B cell (primary cell): Measurements from ENCODE around the gene SRSF2.

ENCODE experiments used
- EZH2 ChIP-seq: IDR thresholded peaks from 2 replicates; pipeline ENCODE4 v1.6.1; 2012; ENCODE audit warnings: borderline replicate concordance, low read depth, mild to moderate bottlenecking, moderate library complexity, low read length; ENCODE audit not compliant: insufficient read depth, poor library complexity, severe bottlenecking
- TF ChIP-seq, protein P1 (sequence below): fragments of 200-600 bp; IDR thresholded peaks from one replicate; pipeline ENCODE4 v1.8.0; 2022; ENCODE audit warnings: antibody characterized with exemption, mild to moderate bottlenecking

DNA sequence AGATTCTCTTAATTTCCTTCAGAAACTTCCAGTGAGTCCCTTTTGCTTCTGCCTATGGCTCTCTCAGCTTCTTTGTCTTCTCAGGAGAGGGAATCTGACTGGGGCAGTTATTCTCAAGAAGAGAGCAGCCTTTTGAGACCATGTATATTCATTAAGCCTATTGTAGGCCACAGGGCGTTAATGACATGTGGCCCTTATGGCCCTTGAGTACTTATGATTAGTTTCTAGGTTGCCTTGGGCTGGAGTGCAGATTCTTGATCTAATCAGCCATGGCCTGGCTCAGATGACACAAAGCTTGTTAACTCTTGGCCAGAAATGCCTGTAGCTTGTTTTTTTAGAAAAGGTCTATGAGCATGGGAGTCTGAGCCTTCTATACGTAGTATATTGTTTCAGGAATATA lies 18.2 kb upstream of the SRSF2 start:
- TF ChIP-seq, protein P1, sequence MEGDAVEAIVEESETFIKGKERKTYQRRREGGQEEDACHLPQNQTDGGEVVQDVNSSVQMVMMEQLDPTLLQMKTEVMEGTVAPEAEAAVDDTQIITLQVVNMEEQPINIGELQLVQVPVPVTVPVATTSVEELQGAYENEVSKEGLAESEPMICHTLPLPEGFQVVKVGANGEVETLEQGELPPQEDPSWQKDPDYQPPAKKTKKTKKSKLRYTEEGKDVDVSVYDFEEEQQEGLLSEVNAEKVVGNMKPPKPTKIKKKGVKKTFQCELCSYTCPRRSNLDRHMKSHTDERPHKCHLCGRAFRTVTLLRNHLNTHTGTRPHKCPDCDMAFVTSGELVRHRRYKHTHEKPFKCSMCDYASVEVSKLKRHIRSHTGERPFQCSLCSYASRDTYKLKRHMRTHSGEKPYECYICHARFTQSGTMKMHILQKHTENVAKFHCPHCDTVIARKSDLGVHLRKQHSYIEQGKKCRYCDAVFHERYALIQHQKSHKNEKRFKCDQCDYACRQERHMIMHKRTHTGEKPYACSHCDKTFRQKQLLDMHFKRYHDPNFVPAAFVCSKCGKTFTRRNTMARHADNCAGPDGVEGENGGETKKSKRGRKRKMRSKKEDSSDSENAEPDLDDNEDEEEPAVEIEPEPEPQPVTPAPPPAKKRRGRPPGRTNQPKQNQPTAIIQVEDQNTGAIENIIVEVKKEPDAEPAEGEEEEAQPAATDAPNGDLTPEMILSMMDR = no peak
- no peak for TF ChIP-seq EZH2
